H1 (cell line): ENCODE results near the gene RASA1. TPM values are rescaled to one million over a fixed set of nuclear protein-coding genes. Genes with fewer than 3 reads are reported as not detected.

Experiments
- CTCF ChIA-PET: fragments of 300-600 bp; sonication (Branson Sonifier 250); formaldehyde crosslinking; loops from one replicate; lab custom pipeline; 2021; ENCODE audit not compliant: partially characterized antibody; lab: Charles Lee
- POLR2A ChIA-PET: fragments of 300-600 bp; sonication (Branson Sonifier 250); formaldehyde crosslinking; loops from one replicate; lab custom pipeline; 2021; ENCODE audit warnings: inconsistent platforms; ENCODE audit not compliant: partially characterized antibody; lab: Charles Lee
- DNase-seq, 2 experiments: peaks; one replicate each; pipeline versions ENCODE4 v3.0.0 to v3.0.0-alpha.2; 2010 to 2022; ENCODE audit warnings: low spot score in 2 of 2, low read depth in 1 of 2, mixed read lengths in 1 of 2
- FAIRE-seq: peaks from 2 replicates; lab custom pipeline; 2011; peaks lifted over from hg19 to GRCh38; lab: Jason Lieb, UNC
- H2AFZ ChIP-seq: 2 replicates; pipeline ENCODE4 v1.8.1; 2012; ENCODE audit warnings: low read length, inconsistent platforms
- H2AK5ac ChIP-seq: 2 replicates; pipeline ENCODE4 v1.6.1; 2013; ENCODE audit warnings: low read depth, low read length
- H2BK120ac ChIP-seq: replicated peaks from 2 replicates; pipeline ENCODE3; 2013; ENCODE audit warnings: low read depth, low read length, inconsistent platforms
- H2BK12ac ChIP-seq: 2 replicates; pipeline ENCODE4 v1.6.1; 2013; ENCODE audit warnings: low read depth, low read length
- H2BK15ac ChIP-seq: 2 replicates; pipeline ENCODE4 v1.6.1; 2013; ENCODE audit warnings: low read length
- H2BK20ac ChIP-seq: 2 replicates; pipeline ENCODE4 v1.6.1; 2013; ENCODE audit warnings: low read length
- H2BK5ac ChIP-seq: 2 replicates; pipeline ENCODE4 v1.6.1; 2013; ENCODE audit warnings: low read depth, low read length
- H3K14ac ChIP-seq: 2 replicates; pipeline ENCODE4 v1.6.1; 2013; ENCODE audit warnings: inconsistent platforms; ENCODE audit not compliant: insufficient read length
- H3K18ac ChIP-seq: 2 replicates; pipeline ENCODE4 v1.6.1; 2013; ENCODE audit warnings: low read length; ENCODE audit errors: extremely low read depth
- H3K23ac ChIP-seq: 2 replicates; pipeline ENCODE4 v1.6.1; 2013; ENCODE audit warnings: inconsistent platforms; ENCODE audit not compliant: insufficient read length
- H3K23me2 ChIP-seq: 2 replicates; pipeline ENCODE4 v1.6.1; 2013; ENCODE audit warnings: low read depth, low read length
- H3K27ac ChIP-seq: 2 replicates; pipeline ENCODE4 v1.6.1; 2011; ENCODE audit warnings: low read depth, low read length, inconsistent platforms
- H3K27me3 ChIP-seq, 4 experiments: replicated peaks in 1 of 4; 1 replicate in 1 of 4; 2 replicates in 3 of 4; pipeline versions ENCODE4 v1.6.1 to v1.8.1; 2011 to 2013; ENCODE audit warnings: low read length in 3 of 4, mild to moderate bottlenecking in 3 of 4, inconsistent platforms in 2 of 4, mixed read lengths in 2 of 4, moderate library complexity in 1 of 4; ENCODE audit not compliant: control insufficient read depth in 3 of 4, insufficient read depth in 3 of 4; ENCODE audit errors: extremely low read depth in 1 of 4
- H3K36me3 ChIP-seq, 4 experiments: 2 replicates each; pipeline versions ENCODE4 v1.6.1 to v1.8.1; 2011 to 2013; ENCODE audit warnings: mild to moderate bottlenecking in 4 of 4, low read length in 3 of 4, moderate library complexity in 2 of 4, control low read depth in 1 of 4, inconsistent platforms in 1 of 4; ENCODE audit not compliant: insufficient read depth in 4 of 4, control insufficient read depth in 2 of 4
- H3K4ac ChIP-seq: replicated peaks from 2 replicates; pipeline ENCODE3; 2013; ENCODE audit warnings: low read length, low read depth, mixed read lengths, inconsistent platforms; ENCODE audit not compliant: insufficient read length
- H3K4me1 ChIP-seq, 4 experiments: replicated peaks in 1 of 4; 1 replicate in 1 of 4; 2 replicates in 3 of 4; pipeline versions ENCODE4 v1.6.1 to v1.8.1; 2011 to 2013; ENCODE audit warnings: low read length in 3 of 4, inconsistent platforms in 2 of 4, mixed read lengths in 1 of 4; ENCODE audit not compliant: insufficient read depth in 4 of 4, control insufficient read depth in 3 of 4
- H3K4me2 ChIP-seq, 2 experiments: 2 replicates each; pipeline versions ENCODE4 v1.6.1 to v1.8.1; 2011 to 2013; ENCODE audit warnings: low read depth in 2 of 2, low read length in 2 of 2, control low read depth in 1 of 2, inconsistent platforms in 1 of 2, mild to moderate bottlenecking in 1 of 2; ENCODE audit not compliant: insufficient read depth in 1 of 2
- H3K4me3 ChIP-seq, 4 experiments: fragments of 200-600, 300-600 bp in 1 of 4; sonication (generic), shearing (Covaris generic), sonication (Bioruptor Twin) in 1 of 4; 2 replicates each; pipeline versions ENCODE4 v1.5.1 to v1.8.1; 2011 to 2016; ENCODE audit warnings: low read length in 4 of 4, low read depth in 3 of 4, control low read depth in 2 of 4, inconsistent platforms in 2 of 4, mild to moderate bottlenecking in 2 of 4, mixed read lengths in 1 of 4, moderate library complexity in 1 of 4; ENCODE audit not compliant: insufficient read depth in 2 of 4; ENCODE audit errors: extremely low read depth in 1 of 4
- H3K56ac ChIP-seq: replicated peaks from 2 replicates; pipeline ENCODE3; 2013; ENCODE audit warnings: low read depth, mild to moderate bottlenecking, mixed read lengths, low read length, inconsistent platforms; ENCODE audit not compliant: insufficient read length
- H3K79me1 ChIP-seq: 2 replicates; pipeline ENCODE4 v1.6.1; 2013; ENCODE audit warnings: low read depth, low read length, control low read depth
- H3K79me2 ChIP-seq, 2 experiments: 2 replicates each; pipeline versions ENCODE4 v1.6.1 to v1.8.1; 2012 to 2013; ENCODE audit warnings: low read length in 2 of 2, mild to moderate bottlenecking in 2 of 2, inconsistent platforms in 1 of 2; ENCODE audit not compliant: insufficient read depth in 2 of 2, control insufficient read depth in 1 of 2
- H3K9ac ChIP-seq, 4 experiments: replicated peaks in 1 of 4; 1 replicate in 1 of 4; 2 replicates in 3 of 4; pipeline versions ENCODE4 v1.6.1 to v1.8.1; 2011 to 2013; ENCODE audit warnings: low read depth in 3 of 4, low read length in 3 of 4, control low read depth in 2 of 4, mild to moderate bottlenecking in 2 of 4, moderate library complexity in 2 of 4, inconsistent platforms in 1 of 4; ENCODE audit errors: extremely low read depth in 1 of 4
- H3K9me3 ChIP-seq, 2 experiments: 2 replicates each; pipeline versions ENCODE4 v1.6.1 to v1.8.1; 2012 to 2013; ENCODE audit warnings: mild to moderate bottlenecking in 2 of 2, moderate library complexity in 2 of 2, control low read depth in 1 of 2, inconsistent platforms in 1 of 2, low read depth in 1 of 2, low read length in 1 of 2, mixed read lengths in 1 of 2; ENCODE audit not compliant: insufficient read depth in 2 of 2
- H4K20me1 ChIP-seq, 2 experiments: replicated peaks in 1 of 2; 2 replicates each; pipeline versions ENCODE3 to v1.8.1; 2011 to 2013; ENCODE audit warnings: inconsistent platforms in 2 of 2, low read length in 2 of 2, mild to moderate bottlenecking in 1 of 2; ENCODE audit not compliant: insufficient read depth in 2 of 2, control insufficient read depth in 1 of 2
- H4K5ac ChIP-seq: 2 replicates; pipeline ENCODE4 v1.6.1; 2013; ENCODE audit warnings: low read length, low read depth, mixed read lengths, inconsistent platforms; ENCODE audit not compliant: insufficient read length
- H4K8ac ChIP-seq: 2 replicates; pipeline ENCODE4 v1.8.0; 2013; ENCODE audit warnings: mild to moderate bottlenecking, moderate library complexity, low read length, inconsistent platforms; ENCODE audit not compliant: insufficient read depth; ENCODE audit errors: extremely low read depth
- H4K91ac ChIP-seq: replicated peaks from 2 replicates; pipeline ENCODE3; 2013; ENCODE audit warnings: low read length, mixed read lengths, inconsistent platforms; ENCODE audit not compliant: insufficient read length
- BCL11A ChIP-seq, 2 experiments: IDR thresholded peaks; one replicate each; pipeline ENCODE4 v1.6.1; 2011; ENCODE audit warnings: low read depth in 2 of 2, low read length in 2 of 2, mild to moderate bottlenecking in 2 of 2
- HDAC2 ChIP-seq, 2 experiments: fragments of 300-600 bp in 1 of 2; sonication (generic) in 1 of 2; IDR thresholded peaks; 2 replicates each; pipeline ENCODE4 v1.6.1; 2011 to 2012; ENCODE audit warnings: low read depth in 2 of 2, low read length in 2 of 2, mild to moderate bottlenecking in 2 of 2, moderate library complexity in 2 of 2, borderline replicate concordance in 1 of 2, inconsistent platforms in 1 of 2
- MAX ChIP-seq: IDR thresholded peaks from 2 replicates; pipeline ENCODE4 v1.6.1; 2012; ENCODE audit warnings: inconsistent platforms
- SUZ12 ChIP-seq: fragments of 200-600 bp; sonication (generic); IDR thresholded peaks from 2 replicates; pipeline ENCODE4 v1.6.1; 2012; ENCODE audit warnings: mild to moderate bottlenecking, inconsistent platforms, low read length, moderate library complexity, mixed read lengths
- TEAD4 ChIP-seq: IDR thresholded peaks from 2 replicates; pipeline ENCODE4 v1.6.1; 2012; ENCODE audit warnings: low read depth, low read length, inconsistent platforms, mixed read lengths
- WGBS, 2 experiments: shearing (Covaris generic) in 1 of 2; methylation state at CpG; one replicate each; pipeline versions ENCODE4 v1.1.6 to v1.1.7; 2013 to 2015; ENCODE audit warnings: low lambda C conversion rate in 2 of 2, mixed read lengths in 2 of 2, inconsistent platforms in 1 of 2, low coverage in 1 of 2, missing lambda C conversion rate in 1 of 2; ENCODE audit not compliant: insufficient replicate concordance in 2 of 2, insufficient coverage in 1 of 2, insufficient read length in 1 of 2; ENCODE audit errors: extremely low coverage in 1 of 2, missing lambda C conversion rate in 1 of 2; 5-methylcytosine and 5-hydroxymethylcytosine counted together
- polyA plus RNA-seq, 7 experiments: library from polyadenylated mRNA; depleted of rRNA in 3 of 7; stranded (reverse) in 5 of 7; unstranded in 2 of 7; fragments of >200 nt in 5 of 7; fragments of 200-250 nt in 2 of 7; gene quantifications; 1 replicate in 5 of 7; 2 replicates in 1 of 7; 4 replicates in 1 of 7; pipeline versions ENCODE4 v1.2.1 to v1.2.3, GENCODE V29; 2011 to 2013; ENCODE audit warnings: missing spikeins in 2 of 7, mixed read lengths in 2 of 7
- total RNA-seq: library from RNA; stranded (reverse); fragmentation: NEBNext Ultra II Directional; extraction: Animal tissue kit (Norgen Biotek cat#: 25700); gene quantifications from 2 replicates; pipeline ENCODE4 v1.2.1, GENCODE V29; 2021

RASA1 gene
- total and polyA plus RNA-seq, 2 of the 8 experiments (the other 6 are each of a cell fraction or from before 2014, with no cell fraction given): 15.9 to 33.8 TPM

GRCh38 chr5:87329114-87329513 lies 61.4 kb downstream of the RASA1 start:
- no peaks in the 10 kb centered on the region for H3K4me1 ChIP-seq
- no peak overlapping the region for H4K5ac ChIP-seq
- no peak overlapping the region for H3K56ac ChIP-seq
- FAIRE-seq (no peak), DNase-seq (no peak)
- H2BK120ac ChIP-seq: no peak overlapping the region
- H3K23ac ChIP-seq: no peak overlapping the region
- H2BK5ac ChIP-seq: no peak overlapping the region
- peaks cover 0 to 11% (median under 1%) of the 10 kb centered on the region in 4 experiments; a peak in 2 of 8 replicates for H3K36me3 ChIP-seq
- no peak overlapping the region for H2BK15ac ChIP-seq
- H2AK5ac ChIP-seq: no peak overlapping the region
- H3K9me3 ChIP-seq: no peaks in the 10 kb centered on the region
- no peak overlapping the region for H2BK12ac ChIP-seq
- H4K20me1 ChIP-seq: no peaks in the 10 kb centered on the region
- 83% methylated on average over 6 of the region's 6 CpGs; no CpG with 5 or more reads in 1 of the 2 experiments for WGBS, 2 experiments
- H3K4me3 ChIP-seq: no peak overlapping the region
- H3K79me2 ChIP-seq: peaks cover 0 to 49% of the 10 kb centered on the region in 2 experiments; a peak in 2 of 4 replicates
- POLR2A ChIA-PET: interaction anchor here (0.6 kb wide), 1 partner anchor 63 kb away, joined by 3 read pairs; no protein-coding TSS in a partner anchor
- H3K4me2 ChIP-seq: no peak overlapping the region
- no peak overlapping the region for H3K4ac ChIP-seq
- H3K18ac ChIP-seq: no peak overlapping the region
- no peak overlapping the region for H4K91ac ChIP-seq
- CTCF ChIA-PET: interaction anchor here (0.6 kb wide), 1 partner anchor 104 kb away, joined by 3 read pairs; no protein-coding TSS in a partner anchor
- H2BK20ac ChIP-seq: no peak overlapping the region
- H2AFZ ChIP-seq: no peak overlapping the region
- no peak overlapping the region for H3K14ac ChIP-seq
- no peak overlapping the region for H3K27ac ChIP-seq
- H3K27me3 ChIP-seq: no peaks in the 10 kb centered on the region
- no peaks in the 10 kb centered on the region; the same call in 1 of the 2 replicates for H3K79me1 ChIP-seq
- no peak overlapping the region for H3K9ac ChIP-seq
- no peak overlapping the region for H4K8ac ChIP-seq
- no peaks in the 10 kb centered on the region for H3K23me2 ChIP-seq
- TF ChIP-seq TEAD4 (no peak), HDAC2 (IDR thresholded peaks at IDR 0.05; ENCODE audit: borderline replicate concordance in 1 of 2, low read depth in 2 of 2, low read length in 2 of 2) (no peak), MAX (no peak), BCL11A (IDR thresholded peaks at IDR 0.05; ENCODE audit: low read depth in 2 of 2, low read length in 2 of 2) (no peak), SUZ12 (no peak)
